ENCODE data around the gene LRP8.

DNA sequence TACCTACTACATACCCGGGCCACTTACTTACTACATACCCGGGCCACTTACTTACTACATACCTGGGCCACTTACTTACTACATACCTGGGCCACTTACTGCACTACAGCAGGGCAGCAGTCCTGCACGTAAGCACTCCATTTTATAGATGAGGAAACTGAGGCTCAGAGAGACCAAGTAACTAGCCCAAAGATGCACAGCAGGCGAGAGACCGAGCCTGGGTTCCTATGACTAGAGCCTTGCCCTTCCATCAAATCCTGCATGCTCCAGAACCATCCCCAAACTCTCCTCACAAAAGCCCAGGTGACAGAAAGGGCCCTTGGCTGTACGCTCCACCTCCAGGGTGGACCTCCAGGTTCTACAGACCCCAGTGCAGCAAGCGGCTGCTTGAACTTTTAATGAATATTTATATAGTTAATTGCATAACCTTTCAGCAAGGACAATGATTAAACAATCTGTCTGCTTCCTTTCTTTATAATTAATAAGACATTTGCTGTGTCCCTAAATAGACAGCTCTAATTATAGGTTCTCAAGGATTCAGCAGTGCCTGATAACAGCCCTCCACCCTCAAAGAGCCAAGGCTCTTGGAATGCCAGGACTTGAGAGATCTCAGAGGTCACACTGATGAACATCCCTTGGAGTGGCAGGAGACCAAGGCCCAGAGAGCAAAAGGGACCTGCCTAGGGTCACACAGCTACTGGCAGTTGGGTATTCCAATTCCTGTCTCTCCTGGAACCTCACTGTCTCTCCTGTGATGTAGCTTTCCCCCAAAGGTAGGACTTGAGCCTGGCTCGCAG, 43.4 kb downstream of the LRP8 start:
- TF ChIP-seq CTCF (IDR thresholded peaks at IDR 0.05): no peak
- no peak for TF ChIP-seq POLR2AphosphoS5 (IDR thresholded peaks at IDR 0.05; ENCODE audit: insufficient read depth in 1 of 2, low read depth in 1 of 2)
- TF ChIP-seq POLR2A (IDR thresholded peaks at IDR 0.05): no peak
